B cell (primary cell): Measurements from ENCODE around the gene NDC1. TPM values are rescaled to one million over a fixed set of nuclear protein-coding genes. Genes with fewer than 3 reads are reported as not detected.

Experiments used
- ATAC-seq: fragments of 200-7000 bp; cut with Tn5 transposase; one replicate; pipeline ENCODE4 v1.10.0; 2021; ENCODE audit warnings: low read depth, mild to moderate bottlenecking, moderate number of reproducible peaks, moderate library complexity
- CTCF ChIA-PET: fragments of 350-600 bp; sonication (Branson Sonifier 250); formaldehyde crosslinking; loops from one replicate; lab custom pipeline; 2021; ENCODE audit warnings: antibody characterized with exemption, inconsistent platforms; lab: Charles Lee
- POLR2A ChIA-PET: fragments of 350-600 bp; sonication (Branson Sonifier 250); formaldehyde crosslinking; loops from one replicate; lab custom pipeline; 2021; ENCODE audit warnings: antibody characterized with exemption; lab: Charles Lee
- DNase-seq: peaks from one replicate; pipeline ENCODE4 v3.0.0; 2013
- H2AFZ ChIP-seq: 2 replicates; pipeline ENCODE4 v1.6.1; 2012; ENCODE audit warnings: mild to moderate bottlenecking, low read depth, low read length; ENCODE audit not compliant: insufficient read depth, poor library complexity, severe bottlenecking
- H3K27ac ChIP-seq, 2 donors: 1 replicate in 1 of 2; 2 replicates in 1 of 2; pipeline ENCODE4 v1.5.1; 2012 to 2013; ENCODE audit warnings: low read length in 2 of 2, mild to moderate bottlenecking in 2 of 2, moderate library complexity in 1 of 2
- H3K27me3 ChIP-seq, 4 experiments: fragments of 200-600 bp in 1 of 4; sonication (generic) in 1 of 4; replicated peaks in 1 of 4; 1 replicate in 2 of 4; 2 replicates in 2 of 4; pipeline versions ENCODE4 v1.6.1 to v1.7.0; 2013 to 2016; ENCODE audit warnings: low read length in 3 of 4, mild to moderate bottlenecking in 2 of 4, mixed read lengths in 1 of 4, moderate library complexity in 1 of 4; ENCODE audit not compliant: insufficient read depth in 4 of 4, control insufficient read depth in 3 of 4; ENCODE audit errors: control extremely low read depth in 1 of 4
- H3K36me3 ChIP-seq, 2 experiments: replicated peaks in 1 of 2; 1 replicate in 1 of 2; 2 replicates in 1 of 2; pipeline versions ENCODE4 v1.6.1 to v1.7.1; 2013; ENCODE audit warnings: low read length in 1 of 2; ENCODE audit not compliant: insufficient read depth in 2 of 2, control insufficient read depth in 1 of 2; ENCODE audit errors: control extremely low read depth in 1 of 2, extremely low read depth in 1 of 2
- H3K4me1 ChIP-seq, 2 donors: fragments of 200-600 bp in 1 of 2; sonication (generic) in 1 of 2; 1 replicate in 1 of 2; 2 replicates in 1 of 2; pipeline versions ENCODE4 v1.5.1 to v1.6.1; 2013 to 2017; ENCODE audit warnings: low read length in 2 of 2; ENCODE audit not compliant: control insufficient read depth in 2 of 2, insufficient read depth in 2 of 2
- H3K4me2 ChIP-seq: replicated peaks from 2 replicates; pipeline ENCODE3; 2012; ENCODE audit warnings: mild to moderate bottlenecking, low read depth, low read length; ENCODE audit not compliant: poor library complexity, severe bottlenecking
- H3K4me3 ChIP-seq, 5 experiments: fragments of 200-600 bp in 1 of 5; sonication (generic) in 1 of 5; 1 replicate in 3 of 5; 2 replicates in 2 of 5; pipeline versions ENCODE4 v1.5.1 to v1.7.0; 2011 to 2016; ENCODE audit warnings: low read length in 4 of 5, mild to moderate bottlenecking in 4 of 5, low read depth in 2 of 5, control low read depth in 1 of 5, moderate library complexity in 1 of 5; ENCODE audit not compliant: insufficient read depth in 1 of 5; ENCODE audit errors: control extremely low read depth in 1 of 5, extremely low read depth in 1 of 5
- H3K79me2 ChIP-seq: fragments of 200-600 bp; sonication (generic); one replicate; pipeline ENCODE4 v1.6.0; 2016; ENCODE audit warnings: low read length; ENCODE audit not compliant: control insufficient read depth, insufficient read depth
- H3K9ac ChIP-seq: fragments of 200-600 bp; sonication (generic); 2 replicates; pipeline ENCODE4 v1.6.1; 2017; ENCODE audit warnings: mild to moderate bottlenecking, low read length, moderate library complexity
- H3K9me3 ChIP-seq, 3 donors: one replicate each; pipeline versions ENCODE4 v1.6.1 to v1.7.1; 2013; ENCODE audit warnings: low read length in 2 of 3; ENCODE audit not compliant: control insufficient read depth in 2 of 3, insufficient read depth in 1 of 3; ENCODE audit errors: control extremely low read depth in 1 of 3
- H4K20me1 ChIP-seq: 2 replicates; pipeline ENCODE4 v1.6.0; 2012; ENCODE audit warnings: mild to moderate bottlenecking, low read length; ENCODE audit not compliant: insufficient read depth, control insufficient read depth, poor library complexity, severe bottlenecking
- H3K27ac Mint-ChIP-seq: one replicate; pipeline ENCODE4 v1.8.0; 2021; ENCODE audit warnings: mixed read lengths
- H3K27me3 Mint-ChIP-seq: one replicate; pipeline ENCODE4 v1.8.0; 2021; ENCODE audit warnings: mixed read lengths
- H3K4me1 Mint-ChIP-seq: one replicate; pipeline ENCODE4 v1.8.0; 2021; ENCODE audit warnings: mixed read lengths
- H3K4me3 Mint-ChIP-seq: one replicate; pipeline ENCODE4 v1.8.0; 2021; ENCODE audit warnings: mixed read lengths
- H3K9me3 Mint-ChIP-seq: one replicate; pipeline ENCODE4 v1.8.0; 2022; ENCODE audit warnings: mixed read lengths; ENCODE audit not compliant: insufficient read depth
- EZH2 ChIP-seq: IDR thresholded peaks from 2 replicates; pipeline ENCODE4 v1.6.1; 2012; ENCODE audit warnings: borderline replicate concordance, low read depth, mild to moderate bottlenecking, moderate library complexity, low read length; ENCODE audit not compliant: insufficient read depth, poor library complexity, severe bottlenecking
- WGBS: methylation state at CpG from one replicate; pipeline ENCODE4 v1.1.5; 2013; ENCODE audit warnings: missing lambda C conversion rate; ENCODE audit not compliant: insufficient coverage; 5-methylcytosine and 5-hydroxymethylcytosine counted together
- intact Hi-C: fragments of 100-400 bp; cut with micrococcal nuclease; formaldehyde crosslinking; loops from one replicate; pipeline ENCODE4 v1.10.0; 2022
- polyA plus RNA-seq: library from polyadenylated mRNA; depleted of rRNA; stranded (reverse); fragments of >200 nt; gene quantifications from 2 replicates; pipeline ENCODE4 v1.2.3, GENCODE V29; 2012
- total RNA-seq, 2 donors: library from RNA; stranded (reverse); fragments of 120-200 nt in 1 of 2; gene quantifications; 1 replicate in 1 of 2; 2 replicates in 1 of 2; pipeline versions ENCODE4 v1.2.3 to v1.2.4, GENCODE V29; 2013 to 2022
- TF ChIP-seq, protein P1 (sequence below): fragments of 200-600 bp; IDR thresholded peaks from one replicate; pipeline ENCODE4 v1.8.0; 2022; ENCODE audit warnings: antibody characterized with exemption, mild to moderate bottlenecking

The NDC1 gene
- total and polyA plus RNA-seq, 2 donors (not counting 1 experiment from before 2014, with no cell fraction given), result 5.0 to 12.0 TPM

GRCh38 chr1:53869454-53870117, 31.5 kb upstream of the NDC1 start:
- ATAC-seq (peak; percentile 85), DNase-seq (peak; percentile 55)
- Mint-ChIP-seq H3K4me1 (peaks cover 5% of the 10 kb centered on the region), H3K27me3 (no peaks in the 10 kb centered on the region), H3K9me3 (no peaks in the 10 kb centered on the region), H3K27ac (peak overlapping the region; percentile 72), H3K4me3 (peak overlapping the region; percentile 5)
- WGBS, result 28% methylated on average over 5 of the region's 11 CpGs
- H3K27me3 ChIP-seq, result no peaks in the 10 kb centered on the region
- H3K9me3 ChIP-seq, result no peaks in the 10 kb centered on the region
- H3K4me3 ChIP-seq, result no peak overlapping the region
- peak overlapping the region; percentile 29 for H3K4me2 ChIP-seq
- TF ChIP-seq EZH2, result no peak
- TF ChIP-seq, protein P1, sequence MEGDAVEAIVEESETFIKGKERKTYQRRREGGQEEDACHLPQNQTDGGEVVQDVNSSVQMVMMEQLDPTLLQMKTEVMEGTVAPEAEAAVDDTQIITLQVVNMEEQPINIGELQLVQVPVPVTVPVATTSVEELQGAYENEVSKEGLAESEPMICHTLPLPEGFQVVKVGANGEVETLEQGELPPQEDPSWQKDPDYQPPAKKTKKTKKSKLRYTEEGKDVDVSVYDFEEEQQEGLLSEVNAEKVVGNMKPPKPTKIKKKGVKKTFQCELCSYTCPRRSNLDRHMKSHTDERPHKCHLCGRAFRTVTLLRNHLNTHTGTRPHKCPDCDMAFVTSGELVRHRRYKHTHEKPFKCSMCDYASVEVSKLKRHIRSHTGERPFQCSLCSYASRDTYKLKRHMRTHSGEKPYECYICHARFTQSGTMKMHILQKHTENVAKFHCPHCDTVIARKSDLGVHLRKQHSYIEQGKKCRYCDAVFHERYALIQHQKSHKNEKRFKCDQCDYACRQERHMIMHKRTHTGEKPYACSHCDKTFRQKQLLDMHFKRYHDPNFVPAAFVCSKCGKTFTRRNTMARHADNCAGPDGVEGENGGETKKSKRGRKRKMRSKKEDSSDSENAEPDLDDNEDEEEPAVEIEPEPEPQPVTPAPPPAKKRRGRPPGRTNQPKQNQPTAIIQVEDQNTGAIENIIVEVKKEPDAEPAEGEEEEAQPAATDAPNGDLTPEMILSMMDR, result no peak
- POLR2A ChIA-PET, result no interaction called here
- H3K4me1 ChIP-seq, result peaks cover 6 to 7% of the 10 kb centered on the region in 2 donors
- peaks cover 9 to 25% of the 10 kb centered on the region in 2 experiments for H3K36me3 ChIP-seq
- H3K27ac ChIP-seq, result peak overlapping the region in 1 of 2 donors; percentile 51
- intact Hi-C loops, result no loop called here
- CTCF ChIA-PET, result interaction anchor here (0.7 to 4.3 kb wide), 7 partner anchors 9 to 179 kb away, joined by 3 to 53 read pairs (median 5); no protein-coding TSS in a partner anchor
- H4K20me1 ChIP-seq, result no peaks in the 10 kb centered on the region
- H3K9ac ChIP-seq, result peak overlapping the region; percentile 24
- H2AFZ ChIP-seq, result peak overlapping the region; percentile 31
- H3K79me2 ChIP-seq, result no peaks in the 10 kb centered on the region

DNA sequence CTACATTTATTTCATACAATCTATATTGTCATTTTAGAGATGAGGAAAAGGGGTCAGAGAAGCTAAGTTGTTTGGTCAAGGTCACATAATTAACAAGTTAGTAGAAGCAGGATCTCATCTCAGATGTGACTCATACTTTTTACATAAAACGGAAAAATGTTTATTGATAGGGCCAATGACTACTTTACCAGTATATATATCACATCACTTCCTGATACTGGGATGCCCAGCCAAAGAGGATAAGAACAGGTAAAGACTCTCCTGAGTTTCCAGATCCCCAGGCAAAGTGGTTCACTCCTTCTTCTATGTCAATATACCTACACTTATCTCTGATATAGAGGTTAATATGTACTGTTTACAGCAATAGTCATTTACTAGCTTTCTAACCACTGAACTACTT, 30.5 kb upstream of the NDC1 start:
- intact Hi-C loops, result no loop called here
- no peaks in the 10 kb centered on the region for H3K27me3 ChIP-seq
- TF ChIP-seq EZH2, result no peak
- TF ChIP-seq, protein P1, result no peak
- DNase-seq (no peak), ATAC-seq (no peak)
- H3K4me1 Mint-ChIP-seq, result peaks cover 5% of the 10 kb centered on the region
- H3K9me3 Mint-ChIP-seq, result no peaks in the 10 kb centered on the region
- POLR2A ChIA-PET, result no interaction called here
- H3K4me3 ChIP-seq, result no peak overlapping the region
- H3K9ac ChIP-seq, result no peak overlapping the region
- CTCF ChIA-PET, result interaction anchor here (1.9 to 4.3 kb wide), 3 partner anchors 9 to 91 kb away, joined by 10 to 53 read pairs (median 21); no protein-coding TSS in a partner anchor
- H3K4me2 ChIP-seq, result no peak overlapping the region
- no peaks in the 10 kb centered on the region for H3K79me2 ChIP-seq
- no peaks in the 10 kb centered on the region for H3K9me3 ChIP-seq
- H3K4me1 ChIP-seq, result peaks cover 6 to 7% of the 10 kb centered on the region in 2 donors
- H3K27ac ChIP-seq, result no peak overlapping the region
- no peaks in the 10 kb centered on the region for H3K27me3 Mint-ChIP-seq
- 100% methylated on average over 1 of the region's 1 CpG for WGBS
- no peak overlapping the region for H3K27ac Mint-ChIP-seq
- peaks cover 9 to 25% of the 10 kb centered on the region in 2 experiments for H3K36me3 ChIP-seq
- no peak overlapping the region for H2AFZ ChIP-seq
- H3K4me3 Mint-ChIP-seq, result no peak overlapping the region
- H4K20me1 ChIP-seq, result no peaks in the 10 kb centered on the region
